Tibial nerve (tissue), 3 donors: ENCODE results near the gene SHF.

Experiments used
- CTCF ChIP-seq, 5 experiments: fragments of 200-600 bp in 3 of 5; fragments of 450-650 bp in 2 of 5; sonication (generic) in 3 of 5; IDR thresholded peaks; one replicate each; pipeline ENCODE4 v1.5.1; 2016 to 2019; ENCODE audit warnings: antibody characterized with exemption in 5 of 5, mild to moderate bottlenecking in 3 of 5, moderate library complexity in 2 of 5
- POLR2A ChIP-seq, 2 donors: fragments of 450-650 bp; IDR thresholded peaks; one replicate each; pipeline ENCODE4 v1.6.1; 2017; ENCODE audit warnings: antibody characterized with exemption in 2 of 2, mild to moderate bottlenecking in 2 of 2, moderate library complexity in 2 of 2

- no peak for TF ChIP-seq CTCF (IDR thresholded peaks at IDR 0.05)
- TF ChIP-seq POLR2A (IDR thresholded peaks at IDR 0.05): no peak
These were observed 44.2 kb upstream of the SHF start for GRCh38 chr15:45231864-45232562.
